Brain pericyte (primary cell): ENCODE measurements around the gene FBXO41.

ENCODE experiments used
- DNase-seq: peaks from one replicate; pipeline ENCODE4 v3.0.0-alpha.2; 2012; ENCODE audit warnings: low read depth, low spot score

FBXO41 gene

DNA sequence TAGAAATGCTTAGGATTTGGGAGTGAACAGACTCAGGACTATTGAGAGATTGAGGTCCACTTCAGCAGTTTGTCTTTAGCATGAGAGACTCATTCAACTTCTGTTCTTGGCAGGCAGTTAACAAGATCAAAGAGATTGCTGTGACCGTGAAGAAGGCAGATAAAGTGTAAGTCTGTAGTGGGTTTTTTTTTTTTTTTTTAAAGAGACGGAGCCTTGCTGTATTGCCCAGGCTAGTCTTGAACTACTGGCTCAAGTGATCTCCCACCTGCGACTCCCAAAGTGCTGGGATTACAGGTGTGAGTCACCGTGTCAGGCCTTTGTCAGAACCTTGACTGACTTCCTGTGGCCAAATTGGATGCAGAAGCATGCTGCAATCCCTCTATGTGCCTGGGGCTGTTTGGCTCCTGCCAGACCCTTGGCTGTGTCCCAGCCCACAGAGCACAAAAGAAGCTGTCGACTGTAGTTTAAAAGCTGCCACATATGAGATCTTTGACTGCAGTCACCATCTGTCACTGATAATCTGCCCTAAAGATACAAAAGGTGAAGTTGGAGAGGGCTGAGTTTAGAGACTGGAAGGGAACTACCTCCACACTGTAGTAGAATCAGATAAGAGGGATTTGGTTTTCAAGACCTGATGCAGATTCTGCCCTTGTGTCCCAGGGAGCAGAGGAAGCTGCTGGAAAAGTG, 40.3 kb downstream of the FBXO41 start:
- no peak for DNase-seq

DNA sequence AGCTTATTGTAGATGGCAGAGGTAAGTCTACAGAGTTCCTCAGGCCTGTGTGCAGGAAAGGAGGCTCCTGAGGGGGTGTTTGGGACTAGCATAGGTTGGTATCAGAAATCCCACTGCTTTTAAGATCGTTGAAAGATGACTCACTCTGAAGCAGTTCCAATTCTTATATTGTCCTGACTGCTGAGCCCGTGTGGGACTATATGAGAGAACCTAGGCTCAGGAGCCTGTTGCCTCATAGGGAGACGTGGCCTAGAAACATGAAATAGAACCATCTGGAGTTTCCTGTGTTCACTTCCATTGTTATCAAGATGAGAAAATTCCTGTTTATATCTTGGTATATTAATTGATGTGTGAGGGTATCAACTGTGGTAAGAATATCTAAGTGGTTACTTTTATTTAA, 44.5 kb downstream of the FBXO41 start:
- DNase-seq: no peak

DNA sequence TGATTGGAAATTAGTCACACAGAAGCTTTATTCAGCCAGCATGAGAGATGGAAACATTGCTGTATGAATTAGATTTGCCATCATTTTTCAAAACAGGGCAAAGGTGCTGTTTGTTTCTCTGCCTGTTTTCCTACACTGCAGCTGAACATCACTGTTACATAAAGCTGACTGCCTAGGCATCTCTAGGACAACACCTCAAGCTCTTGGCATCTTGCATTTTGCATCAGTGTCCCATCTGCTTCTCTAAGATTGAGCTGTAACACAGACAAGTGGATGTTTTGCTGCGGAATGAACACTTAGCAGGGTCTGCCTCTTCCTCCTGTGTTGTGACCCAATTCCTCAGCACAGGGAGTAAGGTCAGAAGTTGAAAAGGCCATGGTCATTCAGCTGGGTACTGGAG, 45.3 kb downstream of the FBXO41 start:
- no peak for DNase-seq

DNA sequence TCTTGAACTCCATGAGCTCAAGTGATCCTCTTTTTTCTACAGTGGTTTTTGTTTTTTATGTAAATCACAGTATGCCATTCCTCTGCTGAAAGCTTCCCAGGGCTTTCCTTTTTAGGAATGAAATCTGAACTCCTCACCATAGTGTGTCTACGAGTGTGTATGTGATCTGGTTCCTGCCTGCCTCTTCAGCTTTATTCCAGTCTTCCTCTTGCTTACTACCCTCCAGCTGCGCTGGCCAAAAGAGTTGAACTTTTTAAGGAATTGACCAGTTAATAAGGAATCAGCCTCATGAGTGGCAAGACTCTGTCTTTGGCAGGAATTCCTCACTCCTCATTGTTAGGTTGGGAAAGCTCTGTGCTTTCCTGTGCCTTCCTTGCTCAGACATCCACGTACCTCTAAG, 46.1 kb downstream of the FBXO41 start:
- no peak for DNase-seq

DNA sequence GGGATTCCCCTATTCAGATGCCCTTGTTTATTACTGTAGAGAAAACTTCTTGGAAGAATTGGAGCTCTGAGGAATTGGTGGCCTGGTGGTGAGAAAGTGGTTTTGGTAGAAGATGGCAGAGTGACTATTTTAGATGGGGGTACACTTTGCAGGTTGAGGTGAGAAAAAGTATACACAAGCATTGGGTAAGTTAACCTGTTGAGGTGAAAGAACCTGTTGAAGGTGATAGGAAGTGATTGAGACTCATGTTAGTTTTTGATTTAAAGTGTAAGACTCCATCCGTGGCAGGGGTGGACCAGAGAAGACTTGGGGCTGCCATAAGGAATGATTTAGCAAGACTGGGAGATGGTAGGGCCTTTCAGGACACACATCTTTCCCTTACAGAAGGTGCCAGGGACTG, 47.1 kb downstream of the FBXO41 start:
- no peak for DNase-seq

DNA sequence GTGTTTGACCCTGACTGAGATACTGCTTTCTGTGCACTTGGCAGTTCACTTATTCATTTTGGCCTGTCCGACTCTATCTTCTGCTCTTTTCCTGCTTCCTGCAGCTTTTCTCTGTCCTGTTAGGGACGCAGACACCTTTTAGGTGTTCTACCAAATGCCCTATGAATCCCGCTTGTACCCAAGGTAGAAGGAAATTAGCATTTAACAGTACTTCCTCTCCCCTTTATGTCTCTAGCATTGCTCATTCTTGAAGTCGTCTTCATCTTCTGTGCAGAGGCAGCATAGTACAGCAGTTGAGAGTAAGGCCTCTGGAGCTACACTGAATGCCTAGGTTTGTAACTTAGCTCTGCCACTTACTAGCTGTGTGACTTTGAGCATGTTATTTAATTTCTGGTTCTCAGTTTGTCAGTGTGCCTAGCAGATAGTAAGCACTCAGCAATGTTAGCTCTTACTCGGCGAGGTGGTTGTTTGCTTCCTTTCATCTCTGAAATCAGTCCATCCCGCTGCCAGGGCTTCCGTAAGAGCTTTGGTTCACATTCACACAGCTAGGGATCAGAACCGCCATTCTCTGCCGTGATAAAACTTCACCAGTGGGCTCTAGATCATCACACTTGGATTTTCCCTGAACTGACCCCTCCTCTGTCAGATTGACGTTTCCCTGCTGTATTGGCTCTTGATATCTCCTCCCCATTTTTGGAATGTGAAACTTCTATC, 48.8 kb downstream of the FBXO41 start:
- no peak for DNase-seq

DNA sequence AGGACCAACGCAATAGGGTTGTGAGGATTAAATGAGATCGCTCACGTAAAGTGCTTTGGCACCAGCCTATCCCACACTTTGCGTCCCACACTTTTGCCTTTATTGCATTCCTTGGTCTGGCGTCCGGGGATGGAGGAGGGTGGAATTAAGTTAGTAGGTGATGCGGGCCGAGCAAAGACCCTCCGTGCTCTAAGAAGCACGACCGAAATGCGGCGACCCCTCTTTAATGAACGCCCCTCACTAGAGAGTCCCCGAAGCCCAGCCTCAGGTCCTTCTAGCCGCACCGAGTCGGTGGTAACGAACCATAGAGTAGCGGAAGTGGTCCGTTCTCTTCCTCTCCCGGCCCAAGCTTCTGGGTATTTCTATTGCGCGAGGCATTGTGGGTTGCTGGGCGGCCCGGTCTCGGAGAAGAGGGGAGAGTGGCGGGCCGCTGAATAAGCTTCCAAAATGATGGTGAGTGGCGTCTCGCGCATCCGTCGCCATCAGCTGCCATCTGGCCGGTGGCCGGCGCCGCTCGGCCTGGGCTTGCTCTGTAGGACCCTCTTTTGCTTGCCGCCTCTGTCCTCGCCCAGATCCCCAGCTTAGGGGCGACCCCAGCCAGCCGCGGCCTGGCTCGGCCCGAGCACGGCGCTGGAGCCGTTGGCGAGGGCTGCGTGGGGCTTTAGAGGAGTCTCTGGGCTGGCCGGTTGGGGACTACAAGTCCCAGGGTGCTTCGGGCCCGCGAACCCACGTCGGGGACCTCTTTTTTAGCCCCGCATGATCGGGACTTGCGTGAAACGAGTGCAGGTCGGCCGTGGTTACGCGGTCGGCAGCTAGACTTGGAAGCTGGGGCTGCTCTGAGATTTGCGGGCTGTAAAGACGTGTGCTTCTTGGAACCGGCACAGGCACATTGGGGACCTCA, 50.1 kb downstream of the FBXO41 start, which contains the start of gene CCT7:
Gene CCT7 (plus strand): TSS at position 377 of the 901 bp plus-strand sequence. CDS start 71 bp downstream, at position 448.
- DNase-seq: peak; percentile 69

DNA sequence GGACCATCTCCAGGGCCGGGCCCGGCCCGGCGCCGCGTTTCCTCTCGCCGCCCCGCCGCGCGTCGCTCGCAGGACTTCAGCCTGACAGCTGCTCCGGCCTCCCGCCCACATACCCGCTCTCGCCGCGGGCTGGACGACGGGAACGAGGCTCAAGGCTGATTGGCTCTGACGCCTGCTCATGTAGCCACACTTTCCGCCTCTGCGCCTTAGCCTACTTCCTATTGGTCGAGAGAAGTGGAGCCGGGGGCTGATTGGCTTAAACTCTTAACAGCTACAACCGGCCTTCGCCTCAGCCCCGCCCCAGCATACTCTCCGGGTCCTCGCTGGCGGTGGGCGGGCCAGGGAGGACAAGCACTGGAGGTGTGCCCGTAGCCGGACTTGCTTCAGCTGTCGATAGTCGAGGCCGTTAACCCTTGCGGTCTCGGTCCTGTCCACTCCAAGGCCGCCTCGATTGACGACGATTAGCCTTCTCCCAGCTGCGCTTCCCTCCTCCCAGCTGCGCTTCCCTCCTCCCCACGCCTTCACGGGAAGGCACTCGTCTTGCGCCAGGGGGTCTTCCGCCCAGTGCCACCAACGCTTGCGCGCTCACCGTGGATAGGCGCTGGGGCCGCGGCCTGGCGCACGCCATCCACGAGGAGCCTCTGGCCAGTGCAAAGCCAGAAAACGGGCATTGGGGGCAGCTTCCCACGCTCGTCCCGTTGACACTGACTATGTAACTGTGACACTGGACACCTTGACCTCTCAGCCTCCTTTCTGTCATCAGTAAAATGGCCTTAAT, 50.9 kb downstream of the FBXO41 start, which contains the start of gene PRADC1:
Gene PRADC1 (minus strand): TSS at position 86 of the 778 bp plus-strand sequence. CDS start 79 bp downstream, at position 7.
- DNase-seq: peak; percentile 98

DNA sequence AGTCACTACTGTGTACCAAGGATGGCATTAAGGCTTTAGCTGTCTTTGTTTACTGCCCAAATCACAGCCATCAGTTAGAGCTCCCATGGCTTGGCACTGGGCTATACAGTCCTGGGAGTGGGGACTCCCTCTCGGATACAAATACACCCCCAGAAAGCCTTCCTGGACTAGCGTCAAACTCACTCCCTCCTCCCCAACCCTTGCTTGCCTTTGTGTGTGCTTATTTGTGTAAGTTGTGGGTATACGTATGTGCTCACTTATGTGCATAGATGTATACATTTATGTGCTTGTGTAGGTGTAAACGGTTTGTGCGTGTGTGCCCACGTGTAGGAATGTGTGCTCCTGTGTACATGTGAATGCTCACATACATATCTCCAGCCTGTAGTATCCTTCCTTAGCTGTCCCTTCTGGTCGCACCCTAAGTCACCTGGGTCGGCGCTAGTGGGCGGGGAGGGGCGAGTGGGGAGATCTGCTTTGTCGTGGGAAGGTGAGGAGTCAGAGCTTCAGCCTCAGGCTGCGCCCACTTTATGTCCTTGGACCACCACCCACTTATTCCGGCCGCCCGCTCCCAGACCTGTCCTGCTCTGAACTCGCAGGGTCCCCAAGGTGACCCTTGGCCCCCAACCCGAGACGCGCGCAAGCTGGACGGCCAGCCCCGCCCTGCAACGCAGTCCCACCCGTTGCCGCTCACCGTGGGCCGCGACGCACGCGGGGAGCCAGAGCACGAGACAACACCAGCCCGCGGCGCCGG, 51.7 kb downstream of the FBXO41 start:
- no peak for DNase-seq

DNA sequence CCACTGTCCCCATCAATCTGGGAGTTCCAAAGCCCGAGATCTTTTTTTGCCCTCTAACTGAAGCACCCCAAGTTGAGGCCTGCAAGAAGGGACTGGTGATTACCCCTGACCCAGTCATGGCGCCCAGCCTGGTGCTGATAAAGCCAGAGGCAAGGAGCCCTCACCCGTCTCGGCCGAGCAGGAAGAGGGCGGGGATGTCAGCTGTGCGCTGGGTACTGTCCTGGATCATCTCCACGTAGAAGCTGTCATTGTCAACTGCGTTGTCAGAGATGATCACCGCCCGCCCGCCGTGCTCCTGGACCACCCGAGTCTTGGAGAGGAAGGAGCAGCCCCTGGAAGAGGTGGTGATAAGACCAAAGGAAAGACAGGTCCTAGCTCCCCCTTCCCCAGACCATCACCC, 55.6 kb downstream of the FBXO41 start:
- DNase-seq: no peak

DNA sequence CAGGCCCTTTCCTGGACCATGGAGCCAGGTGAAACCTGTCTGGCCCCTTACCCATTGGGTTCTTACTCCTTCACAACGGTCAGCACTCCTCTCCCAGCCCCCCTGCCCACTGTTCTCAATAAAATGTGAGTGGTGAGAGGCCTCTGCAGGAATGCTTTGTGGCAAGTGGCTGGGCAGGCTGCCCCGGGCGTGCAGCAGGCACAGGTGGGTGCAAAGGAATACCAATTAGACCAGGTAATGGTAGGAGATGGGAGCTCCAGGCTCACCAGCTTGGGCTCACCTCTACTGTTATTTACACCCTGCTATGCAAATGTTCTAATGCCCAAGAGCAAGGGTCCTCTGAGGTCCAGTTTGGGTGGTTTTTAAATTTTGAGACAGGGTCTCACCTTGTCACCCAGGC, 57.2 kb downstream of the FBXO41 start:
- no peak for DNase-seq

DNA sequence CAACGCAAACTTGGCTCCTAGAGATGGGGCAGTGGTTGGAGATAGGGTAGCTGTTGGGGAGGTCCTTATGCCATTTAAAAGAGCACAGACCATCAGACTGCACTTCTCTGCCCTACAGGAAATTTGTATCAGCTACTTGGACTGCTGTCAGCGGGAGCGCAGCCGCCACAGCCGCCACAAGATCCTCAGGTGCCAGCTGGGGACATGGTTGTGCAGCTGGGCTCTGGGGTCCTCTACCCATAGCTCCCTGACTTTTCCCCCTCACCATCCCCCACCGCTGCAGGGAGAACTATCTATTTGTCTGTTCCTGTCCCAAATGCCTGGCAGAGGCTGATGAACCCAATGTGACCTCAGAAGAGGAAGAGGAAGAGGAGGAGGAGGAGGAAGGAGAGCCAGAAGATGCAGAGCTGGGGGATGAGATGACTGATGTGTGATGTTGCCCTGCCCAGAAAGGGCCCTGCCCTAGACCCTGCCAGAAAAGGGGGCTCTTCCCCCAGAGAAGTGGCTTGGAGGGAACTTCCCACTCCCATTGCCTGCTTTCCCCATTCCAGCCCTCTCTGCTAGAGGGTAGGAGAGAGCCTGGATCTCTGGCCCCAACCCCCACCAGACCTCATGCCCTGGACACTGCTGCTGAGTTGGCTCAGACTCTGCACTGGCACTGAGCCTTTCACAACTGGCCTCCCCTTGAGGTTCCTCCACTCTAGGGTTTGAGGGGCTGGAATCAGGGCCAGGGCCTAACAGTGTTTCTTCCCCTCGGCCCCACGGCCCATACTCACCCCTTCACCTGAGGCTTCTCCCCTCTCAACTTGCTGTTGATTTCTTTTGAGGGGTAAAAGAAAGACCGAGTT, 58.5 kb downstream of the FBXO41 start:
- DNase-seq: no peak

DNA sequence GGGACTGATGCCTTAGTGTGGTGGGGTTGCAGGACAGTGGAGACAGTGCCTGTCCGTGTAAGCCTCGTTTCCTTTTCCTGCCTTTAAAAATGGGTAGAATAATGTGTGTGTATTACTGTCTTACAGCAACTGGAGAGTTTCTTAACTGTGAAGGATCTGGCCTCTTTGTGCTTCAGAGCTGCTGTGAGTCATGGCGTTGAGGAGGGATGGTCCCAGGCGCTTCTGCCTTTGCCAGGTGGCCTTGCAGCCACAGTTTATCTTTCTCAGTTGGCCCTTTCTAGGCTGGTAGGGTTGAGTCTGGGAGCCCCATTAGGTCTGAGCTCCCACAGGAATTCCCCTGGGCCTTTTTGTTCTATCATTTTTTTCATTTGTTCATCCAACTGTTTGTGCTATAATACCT, 60.5 kb downstream of the FBXO41 start:
- DNase-seq: no peak

DNA sequence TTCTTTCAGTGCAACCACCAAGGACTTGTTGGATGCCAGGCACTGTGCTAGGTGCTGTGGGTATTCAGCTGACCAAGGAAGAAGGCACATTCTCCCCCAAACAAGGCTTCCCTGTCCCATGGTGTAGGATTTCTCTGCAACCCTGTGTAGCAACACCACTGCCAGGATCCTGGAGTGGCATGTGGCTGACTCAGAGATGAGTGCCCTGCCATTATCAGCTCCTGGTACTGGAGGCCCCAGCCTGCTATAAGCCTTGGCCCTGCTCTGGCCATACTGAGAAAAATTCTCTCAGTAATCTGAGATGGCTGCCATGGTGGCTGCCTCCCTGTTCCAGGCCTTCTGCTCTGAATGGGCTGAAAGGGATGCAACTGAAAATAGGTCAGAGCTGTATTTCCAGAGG, 66.0 kb downstream of the FBXO41 start:
- no peak for DNase-seq

DNA sequence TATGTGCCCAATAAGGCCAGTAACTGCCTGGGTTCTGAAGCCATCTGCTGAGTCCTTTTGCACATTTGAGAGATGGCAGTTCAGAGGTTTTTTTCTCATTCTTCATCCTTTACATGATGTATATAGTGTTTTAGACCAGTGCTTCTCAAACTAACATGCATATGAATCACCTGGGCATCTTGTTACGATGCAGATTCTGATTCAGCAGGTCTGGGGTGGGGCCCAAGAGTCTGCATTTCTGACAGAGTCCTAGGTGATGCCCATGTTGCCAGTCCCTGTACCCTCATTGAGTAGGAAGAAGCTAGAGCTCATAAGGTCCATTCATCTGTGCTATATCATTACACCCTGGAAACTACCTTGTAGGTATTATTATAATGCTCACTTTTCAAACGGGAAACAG, 66.5 kb downstream of the FBXO41 start:
- no peak for DNase-seq

DNA sequence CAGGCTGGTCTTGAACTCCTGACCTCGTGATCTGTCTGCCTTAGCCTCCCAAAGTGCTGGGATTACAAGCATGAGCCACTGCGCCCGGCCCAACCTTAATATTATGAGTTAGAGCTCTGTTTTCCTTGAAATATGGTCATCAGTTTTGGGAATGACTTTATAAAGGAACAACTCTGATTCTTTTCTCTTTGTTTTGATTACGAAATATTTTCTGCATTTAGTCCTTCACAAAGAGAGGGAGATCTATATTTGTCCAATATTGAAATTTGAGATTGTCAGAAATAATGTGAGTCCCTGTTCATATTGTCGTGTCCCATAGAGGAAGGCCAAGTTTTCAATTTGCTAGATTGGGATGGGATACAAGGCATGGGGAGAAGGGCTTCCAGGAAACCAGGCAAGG, 67.1 kb downstream of the FBXO41 start:
- no peak for DNase-seq

DNA sequence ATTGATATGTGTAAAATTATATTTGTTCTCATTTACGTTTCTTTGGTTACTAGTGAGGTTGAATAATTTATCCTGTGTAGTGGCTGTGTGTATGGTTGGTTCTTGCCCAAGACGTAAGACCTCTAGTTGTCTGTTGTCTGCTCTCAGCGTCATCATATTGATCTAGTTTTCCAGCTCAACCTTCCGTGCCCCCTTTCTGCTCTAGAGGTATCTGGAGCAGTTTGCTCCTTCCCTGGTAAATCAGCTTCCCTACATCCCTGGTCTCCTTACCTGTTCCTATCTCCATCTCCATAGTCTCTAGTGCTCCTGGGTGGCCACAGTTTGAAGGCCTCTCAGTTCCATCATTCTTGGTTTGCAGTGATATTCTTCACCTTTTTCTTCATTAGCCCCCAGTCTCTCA, 69.0 kb downstream of the FBXO41 start:
- DNase-seq: no peak

DNA sequence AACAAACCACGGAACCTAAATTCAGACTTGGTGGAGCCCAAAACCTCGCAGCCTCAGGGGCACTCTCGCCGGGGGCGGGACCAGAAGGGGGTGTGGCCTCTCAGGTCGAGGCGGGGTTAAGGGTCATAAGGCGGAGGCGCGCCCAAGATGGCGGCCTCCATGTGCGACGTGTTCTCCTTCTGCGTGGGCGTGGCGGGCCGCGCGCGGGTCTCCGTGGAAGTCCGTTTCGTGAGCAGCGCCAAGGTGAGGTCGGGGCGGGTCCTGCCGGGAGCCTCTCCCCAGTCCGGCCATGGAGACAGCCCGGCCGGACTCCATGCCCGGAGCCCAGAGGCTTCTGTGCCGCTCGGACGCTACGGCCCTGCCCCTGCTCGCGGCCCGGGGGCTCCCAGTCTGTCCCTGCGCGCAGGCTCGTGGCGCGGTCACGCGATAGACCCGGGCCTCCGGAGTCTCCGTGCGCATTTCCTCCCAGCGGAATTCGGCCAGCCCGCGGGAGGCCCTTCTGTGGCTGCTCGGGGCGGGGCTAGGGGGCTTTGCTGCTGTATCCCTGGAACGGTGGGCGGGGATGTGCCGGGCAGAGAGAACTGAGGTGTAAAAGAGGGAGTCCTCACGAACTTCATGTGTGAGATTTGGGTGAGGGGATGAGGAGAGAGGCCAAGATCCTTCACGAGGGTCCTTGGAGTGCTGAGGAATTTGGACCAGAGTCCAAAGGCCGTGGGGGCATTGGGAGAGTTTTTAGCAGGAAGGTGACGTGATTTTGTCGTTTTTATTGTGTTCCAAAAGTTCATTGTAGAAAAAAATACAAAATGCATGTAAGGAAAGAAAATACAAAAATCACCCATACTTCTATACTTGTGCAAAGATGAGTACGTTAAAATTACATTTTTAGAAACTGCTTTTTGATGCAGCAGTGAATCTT, 69.9 kb downstream of the FBXO41 start, which contains the start of gene SMYD5:
Gene SMYD5 (plus strand): TSS at position 126 of the 916 bp plus-strand sequence. CDS start 22 bp downstream, at position 148.
- DNase-seq: peak; percentile 25
